Embryonic facial prominence (tissue), 1 donor: ENCODE measurements around the gene TRRAP.
A peak's percentile ranks its signal among the peaks of the same experiment; 100 is the strongest.
"Not testable (repeated sequence)": the region's sequence is repeated elsewhere in the genome, so short reads cannot be mapped to it uniquely, and the experiment has no call there.

Source experiments
- DNase-seq: peaks from one replicate; pipeline ENCODE4 v3.0.0-alpha.2; 2016; ENCODE audit errors: extremely low spot score

The TRRAP gene

DNA sequence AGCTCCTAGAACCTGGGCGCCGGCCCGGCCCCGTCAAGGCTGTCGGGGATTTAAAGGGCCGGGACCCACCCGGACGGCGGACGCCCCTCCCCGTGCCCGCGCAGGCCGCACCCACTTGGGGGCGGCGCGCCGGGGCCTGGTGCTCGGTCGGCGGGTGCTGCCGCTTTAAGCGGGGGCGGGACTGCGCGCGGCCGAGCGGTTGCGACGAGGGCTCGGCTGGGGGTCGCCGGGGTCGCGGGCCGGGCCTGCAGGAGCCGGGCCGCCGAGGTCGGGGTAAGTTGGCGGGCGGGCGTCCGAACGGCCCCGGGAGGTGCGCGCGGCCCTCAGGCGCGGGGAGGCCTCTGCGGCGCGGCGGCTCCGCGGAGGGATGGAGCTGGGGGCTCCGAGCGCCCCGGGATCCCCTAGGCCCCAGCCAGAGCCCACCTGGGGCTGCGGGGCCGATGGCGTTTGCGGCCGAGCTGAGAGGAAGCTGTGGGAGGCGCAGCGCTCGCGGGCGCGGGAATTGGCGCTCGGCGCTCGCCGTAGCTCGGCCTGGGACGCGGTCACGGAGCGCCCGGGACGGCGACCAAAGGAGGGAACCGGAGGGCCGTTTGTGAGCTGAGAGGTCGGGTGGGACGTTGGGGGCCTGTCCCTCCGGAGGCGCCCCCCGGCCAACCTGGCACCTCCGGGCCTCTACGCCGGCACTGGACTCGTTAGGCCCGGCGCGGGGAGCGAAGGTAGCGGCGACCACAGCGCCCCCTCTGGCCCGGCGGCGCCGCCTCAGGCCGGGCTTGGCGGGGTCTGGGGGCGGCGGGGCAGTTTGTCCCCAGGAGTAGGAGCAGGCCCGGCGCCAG lies at the start of gene TRRAP:
Gene TRRAP (plus strand): TSS at position 168 of the 833 bp plus-strand sequence. CDS start 2,619 bp downstream, outside the sequence.
- DNase-seq = peak; percentile 39

- no peak for DNase-seq
Measured at GRCh38 chr7:98830972-98831548, 47.3 kb upstream of the TRRAP start.

DNA sequence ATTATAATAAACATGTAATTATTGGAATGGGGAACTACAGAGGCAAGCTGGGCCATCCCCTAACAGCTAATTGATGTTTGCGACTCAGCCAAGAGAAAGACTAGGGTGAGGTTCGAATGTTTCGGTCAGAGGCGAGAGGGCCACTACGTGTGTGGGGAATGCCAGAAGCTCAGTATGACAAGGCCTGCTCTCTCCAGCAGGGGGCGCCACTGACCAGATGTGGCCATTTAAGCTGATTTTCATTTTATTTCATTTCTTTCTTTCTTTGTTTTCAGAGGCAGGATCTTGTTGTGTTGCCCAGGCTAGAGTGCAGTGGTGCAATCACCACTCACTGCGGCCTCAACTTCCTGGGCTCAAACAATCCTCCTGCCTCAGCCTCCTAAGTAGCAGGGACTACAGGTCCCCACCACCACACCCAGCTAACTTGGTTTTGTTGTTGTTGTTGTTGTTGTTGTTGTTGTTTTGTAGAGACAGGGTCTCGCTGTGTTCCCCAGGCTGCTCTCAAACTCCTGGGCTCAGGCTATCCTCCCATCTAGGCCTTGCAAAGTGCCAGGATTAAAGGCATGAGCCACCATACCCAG lies 46.6 kb upstream of the TRRAP start:
- no peak for DNase-seq

GRCh38 chr7:98833022-98833421 lies 45.3 kb upstream of the TRRAP start:
- no peak for DNase-seq

DNA sequence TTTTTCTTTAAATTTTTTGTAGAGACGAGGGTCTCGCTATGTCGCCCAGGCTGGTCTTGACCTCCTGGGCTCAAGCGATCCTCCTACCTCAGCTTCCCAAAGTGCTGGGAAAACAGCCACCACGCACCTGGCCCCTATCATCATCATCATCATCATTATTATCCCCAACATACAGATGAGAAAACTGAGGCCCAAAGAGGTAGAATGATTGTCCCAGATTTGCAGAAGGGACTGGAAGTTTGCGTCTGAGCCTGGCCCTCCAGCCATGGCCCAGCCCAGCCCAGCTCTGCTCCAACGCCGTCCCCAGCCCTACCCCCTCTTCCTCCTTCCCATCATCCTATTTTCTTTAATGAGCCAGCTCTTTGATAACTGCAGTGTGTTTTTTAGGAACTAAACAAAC lies 43.4 kb upstream of the TRRAP start:
- no peak for DNase-seq

- DNase-seq = no peak
Measured at GRCh38 chr7:98836811-98837629, 41.3 kb upstream of the TRRAP start.

DNA sequence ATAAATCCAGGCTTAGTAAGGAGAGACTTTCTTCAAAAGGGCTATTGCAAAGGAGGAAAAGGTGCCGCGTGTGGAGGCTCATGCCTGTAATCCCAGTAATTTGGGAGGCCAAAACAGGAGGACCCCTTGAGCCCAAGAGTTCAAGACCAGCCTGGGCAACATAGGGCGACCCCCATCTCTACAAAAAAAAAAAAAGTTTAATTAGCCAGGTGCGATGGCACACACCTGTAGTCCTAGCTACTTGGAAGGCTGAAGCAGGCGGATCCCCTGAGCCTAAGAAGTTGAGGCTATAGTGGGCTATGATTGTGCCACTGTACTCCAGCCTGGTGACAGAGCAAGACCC lies 40.7 kb upstream of the TRRAP start:
- no peak for DNase-seq

DNA sequence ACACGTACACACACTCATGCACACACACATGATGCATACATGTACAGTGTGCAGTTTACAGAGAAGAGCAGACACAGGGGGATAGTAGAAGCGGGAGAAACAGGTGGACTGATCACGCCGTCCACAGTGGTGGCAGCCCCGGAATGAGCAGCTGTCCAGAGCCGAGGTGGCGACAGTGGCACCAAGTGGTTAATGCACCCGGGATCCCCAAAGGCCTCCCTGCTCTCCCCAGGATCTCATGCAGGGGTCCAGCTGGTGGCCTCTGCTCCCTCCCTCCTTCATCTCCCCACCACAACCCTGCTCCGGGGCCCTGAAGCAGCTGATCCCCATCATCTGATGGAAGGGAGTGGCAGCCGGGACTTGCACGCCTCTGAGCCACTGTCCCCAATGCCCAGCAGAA lies 38.2 kb upstream of the TRRAP start:
- no peak for DNase-seq

GRCh38 chr7:98840722-98841121 lies 37.6 kb upstream of the TRRAP start:
- no peak for DNase-seq

- no peak for DNase-seq
Measured at GRCh38 chr7:98841179-98841997, 36.9 kb upstream of the TRRAP start.

GRCh38 chr7:98842552-98842951 lies 35.8 kb upstream of the TRRAP start:
- DNase-seq = not testable (repeated sequence)

DNA sequence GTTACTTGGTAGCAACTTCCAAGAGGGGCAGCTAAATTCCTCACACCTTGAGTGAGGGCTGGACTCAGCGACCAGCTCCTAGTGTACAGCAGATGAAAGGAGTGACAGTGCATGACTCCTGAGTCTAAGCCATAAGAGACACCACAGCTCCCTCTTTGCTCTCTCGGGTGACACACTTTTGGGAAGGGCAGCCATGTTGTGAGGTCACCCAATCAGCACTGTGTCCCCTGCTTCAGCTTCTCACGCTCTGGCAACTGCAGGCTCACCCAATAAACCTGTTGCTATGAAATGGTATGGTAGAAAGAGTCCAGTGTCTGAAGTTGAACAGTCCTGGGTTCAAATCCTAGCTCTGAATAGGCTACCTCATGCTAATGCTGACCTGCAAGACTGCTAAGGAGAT lies 29.4 kb upstream of the TRRAP start:
- DNase-seq = no peak

DNA sequence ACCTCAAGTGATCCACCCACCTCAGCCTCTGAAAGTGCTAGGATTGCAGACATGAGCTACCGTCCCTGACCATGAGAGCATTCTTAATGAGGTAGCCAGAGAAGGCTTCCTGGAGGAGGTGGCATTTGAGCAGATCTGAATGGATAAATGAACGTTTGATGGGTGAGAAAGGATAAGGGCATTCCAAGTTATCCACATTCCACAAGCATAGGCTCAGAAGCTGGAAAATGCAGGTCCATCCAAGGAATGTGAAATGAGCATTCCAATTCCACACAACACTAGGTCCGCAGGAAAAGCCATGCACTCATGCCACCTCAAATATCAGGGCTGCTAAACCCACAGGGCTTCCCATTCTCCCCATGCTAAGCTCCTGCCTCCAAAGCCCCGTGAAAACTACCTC lies 25.5 kb upstream of the TRRAP start:
- no peak for DNase-seq

DNA sequence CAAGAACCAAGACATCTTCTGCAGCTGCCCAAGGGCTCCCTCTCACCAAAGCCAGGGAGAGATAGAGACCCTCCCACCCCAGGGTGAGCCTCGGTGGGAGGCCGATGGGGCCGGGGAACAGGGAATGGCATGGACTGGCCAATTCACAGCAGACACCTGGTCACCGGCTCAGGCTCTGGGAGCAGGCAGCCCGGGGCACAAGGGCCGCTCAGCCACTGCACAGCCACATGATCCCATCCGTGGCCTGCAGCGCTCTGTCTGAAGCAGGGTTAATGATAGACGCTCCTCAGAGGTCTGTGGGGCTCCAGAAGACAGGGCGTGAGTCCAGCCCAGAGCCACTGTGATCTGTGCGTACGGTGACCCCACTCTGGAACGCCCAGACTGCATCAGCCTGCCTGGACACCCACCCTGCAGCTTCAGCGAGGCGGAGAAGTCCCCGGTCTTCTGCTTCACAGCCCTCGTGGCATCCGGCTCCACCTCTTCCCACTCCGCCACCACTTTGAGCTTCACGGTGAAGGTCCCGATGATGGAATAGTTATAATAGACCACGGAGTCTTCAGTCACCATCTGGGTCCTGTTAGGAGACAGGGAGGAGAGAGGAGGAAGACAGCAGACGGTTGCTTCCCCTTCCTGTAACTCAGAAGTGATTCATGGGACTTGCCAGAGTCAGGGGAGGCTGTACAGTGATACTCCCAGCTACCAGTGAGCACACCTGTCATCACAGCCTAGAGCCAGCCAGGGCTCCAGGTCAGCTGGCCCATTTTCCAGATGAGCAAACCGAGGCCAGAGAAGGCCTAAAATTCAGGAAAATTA lies 22.5 kb upstream of the TRRAP start:
- DNase-seq = no peak

- DNase-seq = no peak
Measured at GRCh38 chr7:98860071-98860470, 18.3 kb upstream of the TRRAP start.

- no peak for DNase-seq
Measured at GRCh38 chr7:98862203-98862602, 16.1 kb upstream of the TRRAP start.

DNA sequence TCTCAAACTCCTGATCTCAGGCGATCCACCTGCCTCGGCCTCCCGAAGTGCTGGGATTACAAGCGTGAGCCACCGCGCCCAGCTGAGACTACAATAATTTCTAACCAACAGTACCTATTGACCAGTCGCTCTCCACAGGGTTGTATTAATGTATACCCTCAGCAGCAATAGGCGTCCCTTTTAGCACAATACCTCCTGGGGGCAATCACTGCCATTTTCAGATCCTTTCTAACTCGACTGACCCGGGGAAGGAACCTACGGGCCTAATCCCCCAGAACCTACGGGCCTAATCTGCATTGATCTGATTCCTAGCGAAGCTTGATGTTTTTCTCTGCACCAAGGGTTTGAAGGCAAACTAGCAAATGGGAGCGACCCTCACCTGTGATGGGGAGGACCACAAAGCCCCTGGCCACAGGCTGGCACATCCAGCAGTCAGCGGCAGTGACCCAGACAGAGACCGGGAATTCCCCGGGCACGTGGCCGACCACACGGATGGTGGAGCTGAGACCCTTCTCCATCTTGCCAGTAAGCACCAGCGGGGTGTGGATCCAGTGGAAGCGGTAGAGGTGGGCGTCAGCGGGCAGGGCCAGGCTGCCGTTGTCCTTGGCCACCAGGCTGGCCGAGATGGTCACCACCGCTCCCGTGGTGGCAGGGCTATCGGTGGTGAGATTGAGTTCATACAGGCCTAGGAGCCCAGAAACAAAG lies 15.5 kb upstream of the TRRAP start:
- no peak for DNase-seq

GRCh38 chr7:98863601-98864000 lies 14.7 kb upstream of the TRRAP start:
- no peak for DNase-seq

GRCh38 chr7:98864731-98865453 lies 13.4 kb upstream of the TRRAP start:
- no peak for DNase-seq
